Measurements from ENCODE around the gene CIB4.

GRCh38 chr2:26587994-26588393 lies 53.2 kb downstream of the CIB4 start:
- TF ChIP-seq, protein P1, sequence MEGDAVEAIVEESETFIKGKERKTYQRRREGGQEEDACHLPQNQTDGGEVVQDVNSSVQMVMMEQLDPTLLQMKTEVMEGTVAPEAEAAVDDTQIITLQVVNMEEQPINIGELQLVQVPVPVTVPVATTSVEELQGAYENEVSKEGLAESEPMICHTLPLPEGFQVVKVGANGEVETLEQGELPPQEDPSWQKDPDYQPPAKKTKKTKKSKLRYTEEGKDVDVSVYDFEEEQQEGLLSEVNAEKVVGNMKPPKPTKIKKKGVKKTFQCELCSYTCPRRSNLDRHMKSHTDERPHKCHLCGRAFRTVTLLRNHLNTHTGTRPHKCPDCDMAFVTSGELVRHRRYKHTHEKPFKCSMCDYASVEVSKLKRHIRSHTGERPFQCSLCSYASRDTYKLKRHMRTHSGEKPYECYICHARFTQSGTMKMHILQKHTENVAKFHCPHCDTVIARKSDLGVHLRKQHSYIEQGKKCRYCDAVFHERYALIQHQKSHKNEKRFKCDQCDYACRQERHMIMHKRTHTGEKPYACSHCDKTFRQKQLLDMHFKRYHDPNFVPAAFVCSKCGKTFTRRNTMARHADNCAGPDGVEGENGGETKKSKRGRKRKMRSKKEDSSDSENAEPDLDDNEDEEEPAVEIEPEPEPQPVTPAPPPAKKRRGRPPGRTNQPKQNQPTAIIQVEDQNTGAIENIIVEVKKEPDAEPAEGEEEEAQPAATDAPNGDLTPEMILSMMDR (IDR thresholded peaks at IDR 0.05): no peak
- TF ChIP-seq POLR2A (IDR thresholded peaks at IDR 0.05) (no peak), EP300 (IDR thresholded peaks at IDR 0.05; ENCODE audit: low read depth) (no peak), POLR2AphosphoS5 (IDR thresholded peaks at IDR 0.05) (no peak)

Data from transverse colon (tissue), 4 donors.